Measurements from ENCODE around the gene JAKMIP3.

The JAKMIP3 gene

DNA sequence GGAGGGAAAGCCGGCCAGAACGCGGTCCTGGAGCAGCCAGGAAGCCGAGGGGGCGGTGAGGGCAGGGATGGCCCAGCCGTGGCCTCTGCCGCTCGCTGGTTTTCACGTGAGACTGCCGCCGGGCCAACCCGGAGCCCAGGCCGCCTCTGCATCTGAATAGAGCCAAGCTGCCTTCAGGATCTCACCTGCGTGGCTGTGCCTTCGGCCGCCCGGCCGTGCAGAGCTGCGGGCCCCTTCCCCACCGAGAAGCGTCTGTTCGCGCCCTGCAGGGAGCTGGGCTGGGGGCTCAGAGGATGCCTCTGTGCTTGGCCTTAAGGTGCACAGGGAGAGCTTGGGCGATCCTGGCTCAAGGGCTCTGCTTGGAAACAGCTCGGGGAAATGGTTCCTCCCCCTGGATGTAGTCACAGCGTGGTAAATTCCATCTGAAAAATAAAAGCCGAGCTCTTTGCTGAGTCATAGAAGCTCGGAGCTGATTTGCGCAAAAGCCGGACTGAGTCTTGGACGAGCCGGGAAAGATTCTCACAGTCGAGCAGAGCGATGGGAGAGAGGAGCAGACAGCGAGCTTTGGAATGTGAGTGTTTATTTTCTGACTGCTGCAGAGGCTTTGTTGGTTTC, at the start of gene JAKMIP3:
TSS of gene JAKMIP3 (plus strand) at position 456 of the 615 bp plus-strand sequence. CDS start 38,863 bp downstream, outside the sequence.
- peak; percentile 89 for DNase-seq
- in situ Hi-C loops (cut with HindIII; ENCODE audit: low pct_ligation_motif_present, low pct_unique_long_range_greater_than_20kb, low sequenced_read_pairs): no loop called here

DNA sequence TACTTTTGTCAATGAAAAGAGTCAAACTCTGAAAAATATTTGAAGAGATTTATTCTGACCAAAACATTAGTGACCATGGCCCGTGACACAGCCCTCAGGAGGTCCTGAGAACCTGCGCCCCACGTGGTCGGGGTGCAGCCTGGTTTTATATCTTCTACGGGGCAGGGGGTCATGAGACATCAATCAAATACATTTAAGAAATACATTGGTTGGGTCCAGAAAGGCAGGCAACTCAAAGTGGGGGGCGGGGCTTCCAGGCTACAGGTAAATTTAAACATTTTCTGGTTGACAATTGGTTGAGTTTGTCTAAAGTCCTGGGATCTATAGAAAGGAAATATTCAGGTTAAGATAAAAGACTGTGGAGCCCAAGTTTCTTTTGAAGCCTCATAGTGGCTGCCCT, 49.2 kb upstream of the JAKMIP3 start:
- no peak for DNase-seq
- in situ Hi-C loops (cut with HindIII; ENCODE audit: low pct_ligation_motif_present, low pct_unique_long_range_greater_than_20kb, low sequenced_read_pairs): no loop called here

- in situ Hi-C loops (cut with HindIII; ENCODE audit: low pct_ligation_motif_present, low pct_unique_long_range_greater_than_20kb, low sequenced_read_pairs): no loop called here
- no peak for DNase-seq
Observed at GRCh38 chr10:132018446-132018845, 47.3 kb upstream of the JAKMIP3 start.

DNA sequence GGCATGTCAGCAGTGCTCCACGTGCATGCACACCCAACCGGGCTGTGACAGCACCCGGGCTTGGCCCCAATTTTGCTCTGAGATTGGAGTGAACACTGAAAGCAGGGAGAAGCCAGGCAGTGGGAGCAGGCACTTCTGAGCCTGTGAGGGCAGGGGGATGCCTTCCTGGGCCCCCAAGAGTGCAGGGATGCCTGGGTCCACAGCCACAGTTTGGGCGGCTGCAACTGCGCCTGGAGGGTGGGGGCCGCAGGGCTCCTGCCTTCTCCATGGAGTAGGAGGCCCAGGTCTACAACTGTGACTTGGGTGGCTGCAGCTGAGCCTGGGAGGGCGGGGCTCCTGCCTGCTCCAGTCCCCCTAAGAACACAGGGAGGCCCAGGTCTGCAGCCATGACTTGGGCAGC, 46.4 kb upstream of the JAKMIP3 start:
- in situ Hi-C loops (cut with HindIII; ENCODE audit: low pct_ligation_motif_present, low pct_unique_long_range_greater_than_20kb, low sequenced_read_pairs): no loop called here
- no peak for DNase-seq

GRCh38 chr10:132020456-132020855, 45.3 kb upstream of the JAKMIP3 start:
- in situ Hi-C loops (cut with HindIII; ENCODE audit: low pct_ligation_motif_present, low pct_unique_long_range_greater_than_20kb, low sequenced_read_pairs): no loop called here
- DNase-seq: no peak

- in situ Hi-C loops (cut with HindIII; ENCODE audit: low pct_ligation_motif_present, low pct_unique_long_range_greater_than_20kb, low sequenced_read_pairs): no loop called here
- no peak for DNase-seq
Observed at GRCh38 chr10:132021046-132021445, 44.7 kb upstream of the JAKMIP3 start.

- in situ Hi-C loops (cut with HindIII; ENCODE audit: low pct_ligation_motif_present, low pct_unique_long_range_greater_than_20kb, low sequenced_read_pairs): no loop called here
- no peak for DNase-seq
Observed at GRCh38 chr10:132021504-132022143, 44.1 kb upstream of the JAKMIP3 start.

DNA sequence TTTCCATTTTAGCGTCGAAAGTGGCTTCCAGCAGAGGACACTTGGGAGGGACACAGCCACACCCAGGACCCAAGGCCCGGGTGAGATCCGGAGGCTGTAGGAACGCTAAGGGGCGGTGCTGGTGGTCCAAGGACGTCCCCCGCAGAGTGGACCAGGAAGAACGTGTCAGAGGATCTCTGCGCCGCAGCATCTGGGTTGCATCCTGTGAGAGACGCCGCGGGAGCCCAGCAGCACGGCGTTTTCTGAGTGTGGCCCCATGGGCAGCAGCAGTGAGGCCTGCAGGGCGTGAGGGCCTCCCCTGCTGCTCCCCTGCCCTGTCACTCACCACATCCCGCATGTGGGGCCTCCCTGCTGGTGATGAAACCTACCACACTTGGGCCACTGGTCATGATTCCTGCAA, 43.5 kb upstream of the JAKMIP3 start:
- DNase-seq: no peak
- in situ Hi-C loops (cut with HindIII; ENCODE audit: low pct_ligation_motif_present, low pct_unique_long_range_greater_than_20kb, low sequenced_read_pairs): no loop called here

GRCh38 chr10:132023092-132023811, 42.5 kb upstream of the JAKMIP3 start:
- peak; percentile 69 for DNase-seq
- in situ Hi-C loops (cut with HindIII; ENCODE audit: low pct_ligation_motif_present, low pct_unique_long_range_greater_than_20kb, low sequenced_read_pairs): no loop called here

DNA sequence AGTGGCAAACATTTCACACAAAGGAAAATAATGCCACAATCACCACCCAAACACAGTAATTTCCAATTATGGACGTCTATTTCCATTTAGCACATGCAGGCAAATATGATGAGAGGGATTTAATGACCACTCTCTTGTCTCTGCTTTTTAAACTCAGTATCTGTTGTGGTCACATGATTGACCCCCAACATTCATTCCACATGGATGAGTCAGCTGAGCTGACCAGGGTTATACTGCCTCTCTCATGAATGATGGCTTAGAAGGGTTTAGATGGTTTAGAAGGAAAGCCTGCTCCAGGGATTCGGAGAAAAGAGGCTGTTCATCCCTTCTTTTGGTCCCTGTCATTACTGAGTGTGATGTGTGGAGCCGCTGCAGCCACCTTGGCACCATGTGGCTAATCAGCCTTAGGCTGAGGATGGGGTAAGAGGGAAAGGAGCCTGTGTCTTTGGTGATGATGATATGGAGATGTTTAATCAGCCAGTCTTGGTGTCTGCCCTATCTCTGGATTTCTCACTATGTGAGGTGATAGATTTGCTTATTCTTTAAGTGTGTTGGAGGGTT, 38.2 kb upstream of the JAKMIP3 start:
- in situ Hi-C loops (cut with HindIII; ENCODE audit: low pct_ligation_motif_present, low pct_unique_long_range_greater_than_20kb, low sequenced_read_pairs): no loop called here
- peak; percentile 33 for DNase-seq

GRCh38 chr10:132028706-132029105, 37.0 kb upstream of the JAKMIP3 start:
- in situ Hi-C loops (cut with HindIII; ENCODE audit: low pct_ligation_motif_present, low pct_unique_long_range_greater_than_20kb, low sequenced_read_pairs): no loop called here
- DNase-seq: no peak

- no peak for DNase-seq
Observed at GRCh38 chr10:132030898-132031463, 34.8 kb upstream of the JAKMIP3 start.

GRCh38 chr10:132033632-132034031, 32.1 kb upstream of the JAKMIP3 start:
- in situ Hi-C loops (cut with HindIII; ENCODE audit: low pct_ligation_motif_present, low pct_unique_long_range_greater_than_20kb, low sequenced_read_pairs): no loop called here
- no peak for DNase-seq

More at GRCh38 chr10:132030898-132031463, 34.8 kb upstream of the JAKMIP3 start:
- in situ Hi-C loops (cut with HindIII; ENCODE audit: low pct_ligation_motif_present, low pct_unique_long_range_greater_than_20kb, low sequenced_read_pairs): no loop called here

- in situ Hi-C loops (cut with HindIII; ENCODE audit: low pct_ligation_motif_present, low pct_unique_long_range_greater_than_20kb, low sequenced_read_pairs): no loop called here
- DNase-seq: no peak
Observed at GRCh38 chr10:132035476-132035875, 30.3 kb upstream of the JAKMIP3 start.

GRCh38 chr10:132036153-132036886, 29.4 kb upstream of the JAKMIP3 start:
- no peak for DNase-seq
- in situ Hi-C loops (cut with HindIII; ENCODE audit: low pct_ligation_motif_present, low pct_unique_long_range_greater_than_20kb, low sequenced_read_pairs): no loop called here

DNA sequence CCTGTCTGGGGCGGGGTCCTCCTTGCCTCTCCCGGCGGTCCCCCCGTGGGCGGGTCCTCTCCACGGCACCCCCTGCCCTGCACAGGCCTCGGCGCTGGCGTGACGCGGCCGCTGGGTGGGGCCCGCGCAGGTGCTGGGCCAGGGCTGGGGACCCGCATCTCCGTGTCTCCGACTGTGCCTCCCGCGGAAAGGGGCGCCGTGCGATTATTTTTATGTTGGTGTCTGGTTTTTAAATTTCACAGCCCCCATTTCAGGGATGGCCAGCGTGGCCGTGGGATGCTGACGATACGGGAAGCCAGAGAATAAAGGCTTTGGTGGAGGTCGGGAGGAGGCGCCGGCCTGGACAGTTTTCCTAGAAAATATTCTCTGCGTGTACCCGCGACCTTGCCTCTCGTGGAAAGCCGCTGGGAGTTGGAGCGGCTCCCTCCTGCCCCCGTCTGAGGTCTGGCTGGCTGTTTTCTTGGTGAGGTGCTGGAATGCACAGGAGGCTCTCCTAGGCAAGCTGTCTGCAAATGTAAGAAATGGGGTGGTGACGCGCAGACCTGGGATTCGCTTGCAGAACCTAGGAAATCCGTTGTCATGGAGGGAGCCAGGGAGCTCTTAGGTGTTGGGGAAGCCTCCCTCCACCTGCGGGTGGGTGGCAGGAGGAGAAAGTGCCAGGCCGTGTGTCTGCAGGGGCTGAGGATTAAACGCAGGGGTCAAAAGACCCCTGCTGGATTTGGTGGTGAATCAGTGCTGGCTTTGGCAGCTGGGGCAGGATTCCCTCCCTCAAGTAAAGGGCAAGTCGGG, 28.7 kb upstream of the JAKMIP3 start:
- in situ Hi-C loops (cut with HindIII; ENCODE audit: low pct_ligation_motif_present, low pct_unique_long_range_greater_than_20kb, low sequenced_read_pairs): no loop called here
- DNase-seq: no peak

DNA sequence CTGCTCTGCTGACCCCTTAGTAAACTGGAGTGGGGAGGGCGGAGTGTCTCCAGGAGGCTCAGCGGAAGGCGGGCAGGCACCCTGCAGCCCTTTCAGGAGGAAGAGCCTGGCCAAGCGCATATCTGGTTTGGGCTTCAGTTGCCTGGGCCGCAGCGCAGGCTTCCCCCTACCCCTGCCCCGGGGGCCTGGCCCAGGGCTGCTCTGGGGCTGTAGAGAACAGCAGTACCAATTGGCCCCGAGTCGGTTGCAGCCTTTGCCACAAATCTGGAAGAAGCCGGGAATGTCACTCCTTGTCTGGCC, 28.1 kb upstream of the JAKMIP3 start:
- no peak for DNase-seq
- in situ Hi-C loops (cut with HindIII; ENCODE audit: low pct_ligation_motif_present, low pct_unique_long_range_greater_than_20kb, low sequenced_read_pairs): no loop called here

- no peak for DNase-seq
- in situ Hi-C loops (cut with HindIII; ENCODE audit: low pct_ligation_motif_present, low pct_unique_long_range_greater_than_20kb, low sequenced_read_pairs): no loop called here
Observed at GRCh38 chr10:132039371-132039770, 26.4 kb upstream of the JAKMIP3 start.
